OCI-LY1 (cell line): ENCODE measurements around the gene GLB1L3.

Experiments used
- H2AFZ ChIP-seq: fragments of 200-600 bp; sonication (generic), shearing (Covaris generic); 2 replicates; pipeline ENCODE4 v1.6.0; 2014; ENCODE audit warnings: antibody characterized with exemption, mild to moderate bottlenecking, low read length
- H3F3A ChIP-seq: fragments of 200-600 bp; sonication (generic), shearing (Covaris generic); 2 replicates; pipeline ENCODE4 v1.6.0; 2014; ENCODE audit warnings: mild to moderate bottlenecking, antibody characterized with exemption, low read length, moderate library complexity; ENCODE audit not compliant: insufficient read depth
- H3K27ac ChIP-seq: fragments of 200-600 bp; sonication (generic); 2 replicates; pipeline ENCODE4 v1.5.1; 2014; ENCODE audit warnings: low read length, mixed run types, mild to moderate bottlenecking, low read depth; ENCODE audit not compliant: poor library complexity, severe bottlenecking
- H3K27me3 ChIP-seq: fragments of 200-600 bp; sonication (generic); 2 replicates; pipeline ENCODE4 v1.6.0; 2014; ENCODE audit warnings: antibody characterized with exemption, mild to moderate bottlenecking, low read length, moderate library complexity; ENCODE audit not compliant: insufficient read depth
- H3K36me3 ChIP-seq: fragments of 200-600 bp; sonication (generic); 2 replicates; pipeline ENCODE4 v1.6.1; 2014; ENCODE audit warnings: mild to moderate bottlenecking, antibody characterized with exemption, low read length, moderate library complexity, mixed read lengths; ENCODE audit not compliant: insufficient read depth
- H3K4me1 ChIP-seq: fragments of 200-600 bp; sonication (generic); 2 replicates; pipeline ENCODE4 v1.5.1; 2014; ENCODE audit warnings: mild to moderate bottlenecking, low read length, moderate library complexity; ENCODE audit not compliant: insufficient read depth, severe bottlenecking
- H3K4me2 ChIP-seq: fragments of 200-600 bp; sonication (generic), shearing (Covaris generic); 2 replicates; pipeline ENCODE4 v1.6.1; 2014; ENCODE audit warnings: low read length
- H3K4me3 ChIP-seq: fragments of 200-600 bp; sonication (generic); 2 replicates; pipeline ENCODE4 v1.5.1; 2014; ENCODE audit warnings: low read length, low read depth, mild to moderate bottlenecking, mixed read lengths; ENCODE audit not compliant: poor library complexity, severe bottlenecking
- H3K79me2 ChIP-seq: fragments of 200-600 bp; shearing (Covaris generic); 2 replicates; pipeline ENCODE4 v1.6.1; 2016; ENCODE audit warnings: mixed run types, low read length, mixed read lengths; ENCODE audit not compliant: insufficient read depth
- H3K9ac ChIP-seq: fragments of 200-600 bp; sonication (generic), shearing (Covaris generic); 2 replicates; pipeline ENCODE4 v1.6.1; 2014; ENCODE audit warnings: mild to moderate bottlenecking, low read length, mixed read lengths
- H3K9me2 ChIP-seq: fragments of 200-600 bp; sonication (generic), shearing (Covaris generic); 2 replicates; pipeline ENCODE4 v1.6.1; 2014; ENCODE audit warnings: low read depth, mild to moderate bottlenecking, low read length, mixed read lengths
- H3K9me3 ChIP-seq: fragments of 200-600 bp; shearing (Covaris generic); 2 replicates; pipeline ENCODE4 v1.6.1; 2014; ENCODE audit warnings: low read length, mixed read lengths
- H4K20me1 ChIP-seq: fragments of 200-600 bp; sonication (generic), shearing (Covaris generic); 2 replicates; pipeline ENCODE4 v1.6.0; 2016; ENCODE audit warnings: mild to moderate bottlenecking, low read length; ENCODE audit not compliant: insufficient read depth
- EZH2 ChIP-seq: fragments of 200-600 bp; sonication (generic), shearing (Covaris generic); IDR thresholded peaks from 2 replicates; pipeline ENCODE4 v1.8.0; 2017; ENCODE audit warnings: borderline replicate concordance, mixed run types, mild to moderate bottlenecking, antibody characterized with exemption, low read length, moderate library complexity, mixed read lengths
- TF ChIP-seq, protein P1 (sequence below): fragments of 200-600 bp; sonication (generic), shearing (Covaris generic); IDR thresholded peaks from 2 replicates; pipeline ENCODE4 v1.5.1; 2017; ENCODE audit warnings: mild to moderate bottlenecking, antibody characterized with exemption, low read length, moderate library complexity, mixed read lengths

GLB1L3 gene

DNA sequence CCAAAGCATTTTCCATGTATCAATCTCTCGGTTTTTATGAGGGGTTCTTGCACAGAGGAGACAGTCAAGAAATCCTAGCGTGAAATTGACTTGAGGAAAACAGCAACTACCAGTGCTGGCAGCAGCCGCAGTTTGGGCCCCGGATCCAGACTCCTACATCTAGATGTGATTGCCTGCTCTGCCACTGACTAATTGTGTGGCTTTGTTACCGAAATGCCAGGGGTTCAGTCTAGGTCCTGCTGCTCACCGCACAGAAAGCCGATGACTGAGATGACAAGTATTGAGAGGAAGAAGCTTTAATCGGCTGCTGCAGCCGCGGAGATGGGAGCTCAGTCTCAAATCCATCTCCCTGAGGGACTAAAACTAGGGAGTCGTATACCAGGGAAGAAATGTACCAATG is 8.2 kb upstream of the GLB1L3 start:
- Histone ChIP-seq H3K36me3 (no peaks in the 10 kb centered on the region; the same call in 1 of the 2 replicates), H3K79me2 (no peaks in the 10 kb centered on the region), H3K4me2 (no peak overlapping the region), H3K27me3 (no peaks in the 10 kb centered on the region), H3K27ac (no peak overlapping the region), H3K9me3 (no peaks in the 10 kb centered on the region), H3K9me2 (no peaks in the 10 kb centered on the region), H2AFZ (no peak overlapping the region), H3K4me1 (no peaks in the 10 kb centered on the region), H3K9ac (no peak overlapping the region), H3F3A (no peaks in the 10 kb centered on the region), H3K4me3 (no peak overlapping the region), H4K20me1 (no peaks in the 10 kb centered on the region)
- TF ChIP-seq, protein P1, sequence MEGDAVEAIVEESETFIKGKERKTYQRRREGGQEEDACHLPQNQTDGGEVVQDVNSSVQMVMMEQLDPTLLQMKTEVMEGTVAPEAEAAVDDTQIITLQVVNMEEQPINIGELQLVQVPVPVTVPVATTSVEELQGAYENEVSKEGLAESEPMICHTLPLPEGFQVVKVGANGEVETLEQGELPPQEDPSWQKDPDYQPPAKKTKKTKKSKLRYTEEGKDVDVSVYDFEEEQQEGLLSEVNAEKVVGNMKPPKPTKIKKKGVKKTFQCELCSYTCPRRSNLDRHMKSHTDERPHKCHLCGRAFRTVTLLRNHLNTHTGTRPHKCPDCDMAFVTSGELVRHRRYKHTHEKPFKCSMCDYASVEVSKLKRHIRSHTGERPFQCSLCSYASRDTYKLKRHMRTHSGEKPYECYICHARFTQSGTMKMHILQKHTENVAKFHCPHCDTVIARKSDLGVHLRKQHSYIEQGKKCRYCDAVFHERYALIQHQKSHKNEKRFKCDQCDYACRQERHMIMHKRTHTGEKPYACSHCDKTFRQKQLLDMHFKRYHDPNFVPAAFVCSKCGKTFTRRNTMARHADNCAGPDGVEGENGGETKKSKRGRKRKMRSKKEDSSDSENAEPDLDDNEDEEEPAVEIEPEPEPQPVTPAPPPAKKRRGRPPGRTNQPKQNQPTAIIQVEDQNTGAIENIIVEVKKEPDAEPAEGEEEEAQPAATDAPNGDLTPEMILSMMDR, result no peak
- no peak for TF ChIP-seq EZH2

- Histone ChIP-seq H3K79me2 (no peaks in the 10 kb centered on the region), H3K9ac (no peak overlapping the region), H4K20me1 (no peaks in the 10 kb centered on the region), H3K4me3 (no peak overlapping the region), H3K9me2 (no peaks in the 10 kb centered on the region), H3K36me3 (no peaks in the 10 kb centered on the region), H3F3A (no peaks in the 10 kb centered on the region), H3K9me3 (no peaks in the 10 kb centered on the region), H3K4me2 (no peak overlapping the region), H3K4me1 (no peaks in the 10 kb centered on the region), H3K27ac (no peak overlapping the region), H2AFZ (no peak overlapping the region), H3K27me3 (no peaks in the 10 kb centered on the region)
- no peak for TF ChIP-seq EZH2
- TF ChIP-seq, protein P1, result no peak
Observed at GRCh38 chr11:134270250-134270714, 5.9 kb upstream of the GLB1L3 start.

- Histone ChIP-seq H3K9me3 (no peaks in the 10 kb centered on the region), H3K9me2 (no peaks in the 10 kb centered on the region), H3F3A (no peaks in the 10 kb centered on the region), H4K20me1 (no peaks in the 10 kb centered on the region), H3K27ac (no peak overlapping the region), H3K79me2 (no peaks in the 10 kb centered on the region), H3K27me3 (no peaks in the 10 kb centered on the region), H3K9ac (no peak overlapping the region), H3K36me3 (no peaks in the 10 kb centered on the region), H3K4me2 (no peak overlapping the region), H3K4me1 (no peaks in the 10 kb centered on the region), H2AFZ (no peak overlapping the region), H3K4me3 (no peak overlapping the region)
- TF ChIP-seq, protein P1, result no peak
- TF ChIP-seq EZH2, result no peak
Observed at GRCh38 chr11:134271978-134272377, 4.2 kb upstream of the GLB1L3 start.
